ENCODE results near the gene BIRC5. TPM values are rescaled to one million over a fixed set of nuclear protein-coding genes. Genes with fewer than 3 reads are reported as not detected.
"Not testable (repeated sequence)": the region's sequence is repeated elsewhere in the genome, so short reads cannot be mapped to it uniquely, and the experiment has no call there.

The BIRC5 gene
- total and polyA plus RNA-seq, 8 donors = 4.8 to 43.4 (median 23.7) TPM

- intact Hi-C loops (cut with DNase I) = no loop called here
- DNase-seq = peak in 1 of 4 donors; percentile 81
Observed at GRCh38 chr17:78231991-78232858, 18.2 kb downstream of the BIRC5 start.

GRCh38 chr17:78232859-78233173, 18.8 kb downstream of the BIRC5 start:
- H3K4me3 ChIP-seq = no peak overlapping the region
- intact Hi-C loops (cut with DNase I) = no loop called here
- ATAC-seq (no peak), DNase-seq (no peak)
- no peak for TF ChIP-seq CTCF (IDR thresholded peaks at IDR 0.05)
- H3K27me3 ChIP-seq = peaks cover 26 to 57% of the 10 kb centered on the region in 2 donors
- no peak overlapping the region for H3K27ac ChIP-seq
- H3K9me3 ChIP-seq = no peaks in the 10 kb centered on the region
- peaks cover 0 to 9% of the 10 kb centered on the region in 2 donors for H3K4me1 ChIP-seq
- H3K36me3 ChIP-seq = no peaks in the 10 kb centered on the region

More at GRCh38 chr17:78231991-78232858, 18.2 kb downstream of the BIRC5 start:
- Histone ChIP-seq H3K27ac (no peak overlapping the region), H3K4me3 (no peak overlapping the region), H3K4me1 (peaks cover 0 to 12% of the 10 kb centered on the region in 2 donors), H3K9me3 (no peaks in the 10 kb centered on the region), H3K36me3 (no peaks in the 10 kb centered on the region), H3K27me3 (peaks cover 26 to 61% of the 10 kb centered on the region in 2 donors)
- TF ChIP-seq CTCF (IDR thresholded peaks at IDR 0.05) = no peak
- peak; percentile 26 for ATAC-seq

- TF ChIP-seq CTCF (IDR thresholded peaks at IDR 0.05) = no peak
- Histone ChIP-seq H3K36me3 (no peaks in the 10 kb centered on the region), H3K9me3 (no peaks in the 10 kb centered on the region), H3K4me3 (no peak overlapping the region), H3K27ac (no peak overlapping the region), H3K27me3 (peaks cover 26 to 52% of the 10 kb centered on the region in 2 donors), H3K4me1 (peaks cover 0 to 9% of the 10 kb centered on the region in 2 donors)
- intact Hi-C loops (cut with DNase I) = no loop called here
- ATAC-seq (no peak), DNase-seq (no peak)
Observed at GRCh38 chr17:78233678-78234077, 19.6 kb downstream of the BIRC5 start.

GRCh38 chr17:78234261-78234865, 20.3 kb downstream of the BIRC5 start:
- no peaks in the 10 kb centered on the region for H3K36me3 ChIP-seq
- H3K9me3 ChIP-seq = no peaks in the 10 kb centered on the region
- ATAC-seq = no peak
- H3K4me1 ChIP-seq = peaks cover 0 to 9% of the 10 kb centered on the region in 2 donors
- H3K4me3 ChIP-seq = no peak overlapping the region
- DNase-seq = no peak
- TF ChIP-seq CTCF (IDR thresholded peaks at IDR 0.05) = no peak
- H3K27ac ChIP-seq = no peak overlapping the region
- H3K27me3 ChIP-seq = peaks cover 26 to 47% of the 10 kb centered on the region in 2 donors
- intact Hi-C loops (cut with DNase I) = no loop called here

- intact Hi-C loops (cut with DNase I); ATAC-seq; H3K36me3 ChIP-seq; DNase-seq; H3K27ac ChIP-seq; H3K4me3 ChIP-seq; H3K4me1 ChIP-seq; H3K9me3 ChIP-seq: not testable (repeated sequence)
- H3K27me3 ChIP-seq = peaks cover 26 to 40% of the 10 kb centered on the region in 2 donors
Observed at GRCh38 chr17:78235022-78235421, 21.0 kb downstream of the BIRC5 start.

All from left lung (tissue), 10 donors.